C4-2B (cell line): Measurements from ENCODE around the gene CETP.

Experiments
- CTCF ChIP-seq: fragments of 450-650 bp; conservative IDR thresholded peaks from 2 replicates; pipeline ENCODE4 v1.5.1; 2017; ENCODE audit warnings: mild to moderate bottlenecking
- ZFX ChIP-seq: fragments of 450-650 bp; IDR thresholded peaks from 2 replicates; pipeline ENCODE4 v1.6.1; 2017

- TF ChIP-seq CTCF = no peak
- no peak for TF ChIP-seq ZFX
These were observed 34.3 kb upstream of the CETP start for GRCh38 chr16:56927471-56927870.
